ENCODE measurements around the gene RNF25. TPM values are rescaled to one million over a fixed set of nuclear protein-coding genes. Genes with fewer than 3 reads are reported as not detected.

The RNF25 gene
- total RNA-seq = 10 to 100 TPM; 24.5 to 32.1 TPM
- polyA plus RNA-seq (2013, experiment 1 of 2) = 28.3 TPM
- 28.8 TPM for polyA plus RNA-seq (2013, experiment 2 of 2)
- long read RNA-seq, experiment 1, partial matches to known transcripts = 7 of 15 reads
- long read RNA-seq, experiment 1, other reads (novel, unspliced or antisense) = 3 of 15 reads
- long read RNA-seq, experiment 2, transcript RNF25-201 (10 exons, 1,914 nt) = major isoform, 46 of 52 reads
- long read RNA-seq, experiment 2, partial matches to known transcripts = 0 of 52 reads
- long read RNA-seq, experiment 2, other reads (novel, unspliced or antisense) = 5 of 52 reads
- long read RNA-seq, experiment 3, transcript RNF25-201 (10 exons, 1,914 nt) = major isoform, 74 of 87 reads
- long read RNA-seq, experiment 3, partial matches to known transcripts = 4 of 87 reads
- long read RNA-seq, experiment 3, other reads (novel, unspliced or antisense) = 9 of 87 reads
- long read RNA-seq, experiment 4, transcript RNF25-201 (10 exons, 1,914 nt) = major isoform, 52 of 63 reads
- long read RNA-seq, experiment 4, transcript RNF25-205 (2 exons, 532 nt) = minor isoform, 9 of 63 reads
- long read RNA-seq, experiment 4, partial matches to known transcripts = 0 of 63 reads
- long read RNA-seq, experiment 4, other reads (novel, unspliced or antisense) = 1 of 63 reads

- Histone ChIP-seq H3K4me1 (ENCODE audit: control insufficient read depth, insufficient read depth, low read length) (peaks cover 12% of the 10 kb centered on the region), H3K4me3 (ENCODE audit: low read length) (peak within 1 kb of the TSS; percentile 93), H3K9me3 (ENCODE audit: control insufficient read depth, low read length) (no peaks in the 10 kb centered on the region), H3K27me3 (ENCODE audit: control insufficient read depth, insufficient read depth, low read length, poor library complexity, severe bottlenecking) (no peaks in the 10 kb centered on the region), H3K27ac (ENCODE audit: low read depth, low read length) (peak within 1 kb of the TSS; percentile 59), H3K36me3 (ENCODE audit: control insufficient read depth, insufficient read depth, low read length) (peaks cover 40% of the 10 kb centered on the region), H3K9ac (ENCODE audit: extremely low read depth, low read length, poor library complexity, severe bottlenecking) (peak within 1 kb of the TSS; percentile 64)
- Mint-ChIP-seq H3K27me3 (ENCODE audit: insufficient read depth) (no peaks in the 10 kb centered on the region), H3K4me1 (peaks cover 11% of the 10 kb centered on the region), H3K27ac (peak within 1 kb of the TSS; percentile 97), H3K4me3 (peak within 1 kb of the TSS; percentile 93), H3K9me3 (no peaks in the 10 kb centered on the region), H3K36me3 (ENCODE audit: low read depth) (peaks cover 30% of the 10 kb centered on the region)
- DNase-seq = peak; percentile 94
- 0% methylated on average over 19 to 49 of the region's 49 CpGs for WGBS, 2 experiments (ENCODE audit: insufficient coverage in 1 of 2, insufficient read length in 1 of 2)
- no peak for TF ChIP-seq CTCF (conservative IDR thresholded peaks at IDR 0.05)
Observed at GRCh38 chr2:218671654-218672566, at the start of gene RNF25, which contains the start of gene STK36. Gene RNF25, minus strand, starts transcription at chr2:218672002. Its CDS starts 32 bp downstream, at chr2:218671970. Gene STK36, plus strand, starts transcription at chr2:218672086. Its CDS starts 744 bp downstream, at chr2:218672830.

- peaks cover 14% of the 10 kb centered on the region for H3K9me3 Mint-ChIP-seq
- no peak overlapping the region for H3K27ac Mint-ChIP-seq
- H3K4me3 ChIP-seq (ENCODE audit: low read length) = no peak overlapping the region
- peaks cover 22% of the 10 kb centered on the region for H3K36me3 ChIP-seq (ENCODE audit: control insufficient read depth, insufficient read depth, low read length)
- H3K4me1 ChIP-seq (ENCODE audit: control insufficient read depth, insufficient read depth, low read length) = peaks cover 11% of the 10 kb centered on the region
- H3K27ac ChIP-seq (ENCODE audit: low read depth, low read length) = no peak overlapping the region
- H3K27me3 Mint-ChIP-seq (ENCODE audit: insufficient read depth) = no peaks in the 10 kb centered on the region
- H3K9ac ChIP-seq (ENCODE audit: extremely low read depth, low read length, poor library complexity, severe bottlenecking) = no peak overlapping the region
- H3K27me3 ChIP-seq (ENCODE audit: control insufficient read depth, insufficient read depth, low read length, poor library complexity, severe bottlenecking) = no peaks in the 10 kb centered on the region
- no peak for DNase-seq
- peaks cover 16% of the 10 kb centered on the region for H3K9me3 ChIP-seq (ENCODE audit: control insufficient read depth, low read length)
- no peak overlapping the region for H3K4me3 Mint-ChIP-seq
- H3K36me3 Mint-ChIP-seq (ENCODE audit: low read depth) = peaks cover 39% of the 10 kb centered on the region
- TF ChIP-seq CTCF (conservative IDR thresholded peaks at IDR 0.05) = no peak
- H3K4me1 Mint-ChIP-seq = peaks cover 36% of the 10 kb centered on the region
Observed at GRCh38 chr2:218721488-218721887, 49.7 kb upstream of the RNF25 start.
